DOHH2 (cell line): ENCODE data around the gene SCN8A.

Experiments used
- CTCF ChIP-seq: fragments of 200-600 bp; sonication (generic); IDR thresholded peaks from one replicate; pipeline ENCODE4 v1.5.1; 2014; ENCODE audit warnings: antibody characterized with exemption, mild to moderate bottlenecking, low read depth, low read length; ENCODE audit not compliant: poor library complexity, severe bottlenecking
- EZH2phosphoT487 ChIP-seq: fragments of 200-600 bp; sonication (generic); IDR thresholded peaks from 2 replicates; pipeline ENCODE4 v1.6.1; 2017; ENCODE audit warnings: borderline replicate concordance, mild to moderate bottlenecking, antibody characterized with exemption, low read length, moderate library complexity, mixed read lengths

- no peak for TF ChIP-seq CTCF
- TF ChIP-seq EZH2phosphoT487, result no peak
These were observed 248.4 kb downstream of the SCN8A start for GRCh38 chr12:51839310-51839947.
